B cell (primary cell): ENCODE measurements around the gene ITLN1.

Source experiments
- CTCF ChIP-seq: fragments of 200-600 bp; IDR thresholded peaks from one replicate; pipeline ENCODE4 v1.8.0; 2022; ENCODE audit warnings: antibody characterized with exemption, mild to moderate bottlenecking
- EZH2 ChIP-seq: IDR thresholded peaks from 2 replicates; pipeline ENCODE4 v1.6.1; 2012; ENCODE audit warnings: borderline replicate concordance, low read depth, mild to moderate bottlenecking, moderate library complexity, low read length; ENCODE audit not compliant: insufficient read depth, poor library complexity, severe bottlenecking

GRCh38 chr1:160826546-160826945, 58.4 kb downstream of the ITLN1 start:
- TF ChIP-seq CTCF: no peak
- no peak for TF ChIP-seq EZH2
